ENCODE measurements around the gene EXD3. TPM values are rescaled to one million over a fixed set of nuclear protein-coding genes. Genes with fewer than 3 reads are reported as not detected.

EXD3 gene
- total RNA-seq, 2 experiments from 2014 or later = 8.1 to 9.0 TPM

DNA sequence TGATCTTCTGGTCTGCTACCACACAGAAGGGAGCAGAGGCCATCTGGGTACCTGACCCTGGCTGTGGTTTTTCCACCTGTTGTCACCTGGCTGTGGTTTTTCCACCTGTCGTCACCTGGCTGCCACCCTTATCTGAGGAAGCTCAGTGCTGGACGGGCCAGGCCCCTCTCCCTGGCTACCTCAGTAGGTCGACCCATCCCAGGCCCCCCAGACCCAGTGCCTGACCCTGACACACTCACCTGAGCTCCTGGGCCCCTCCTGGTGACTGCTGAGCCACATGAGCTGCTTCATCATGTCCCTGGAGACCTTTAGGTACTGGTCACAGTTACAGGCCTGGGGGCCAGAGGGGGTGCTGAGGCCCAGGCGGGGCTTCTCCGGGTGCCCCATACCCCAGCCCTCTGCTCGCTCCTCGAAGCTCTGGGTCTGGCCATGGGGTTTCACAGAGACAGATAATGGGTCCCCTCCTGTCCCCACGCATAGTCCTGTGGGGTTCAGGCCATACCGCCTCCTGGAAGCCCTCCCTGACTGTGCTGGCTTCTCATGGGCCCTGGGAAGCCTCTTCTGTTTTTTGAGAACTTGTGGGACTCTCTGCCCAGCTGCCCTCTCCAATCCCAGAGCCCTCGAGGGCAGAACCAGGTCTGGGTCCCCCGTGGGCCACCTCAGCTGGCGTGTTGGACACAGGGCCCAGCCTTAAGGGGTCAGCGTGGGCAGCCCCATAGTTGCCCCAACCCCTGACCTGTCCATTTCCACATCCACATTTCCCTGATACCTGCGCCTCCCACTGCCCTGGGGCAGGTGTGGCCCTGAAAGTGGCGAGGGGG is 113.4 kb downstream of the EXD3 start:
- H3K27me3 Mint-ChIP-seq = no peaks in the 10 kb centered on the region
- H3K4me3 Mint-ChIP-seq = no peak overlapping the region
- ChIA-PET CTCF (no interaction called here), POLR2A (no interaction called here)
- no peak overlapping the region for H3K27ac Mint-ChIP-seq
- H3K36me3 Mint-ChIP-seq (ENCODE audit: low read depth) = no peaks in the 10 kb centered on the region
- no peaks in the 10 kb centered on the region for H3K9me3 Mint-ChIP-seq
- ATAC-seq = no peak
- intact Hi-C loops (cut with micrococcal nuclease) = loop anchor here (10.0 kb wide), 1 partner anchor 215 kb away; no protein-coding TSS in a partner anchor
- DNase-seq = no peak
- TF ChIP-seq, protein P1, sequence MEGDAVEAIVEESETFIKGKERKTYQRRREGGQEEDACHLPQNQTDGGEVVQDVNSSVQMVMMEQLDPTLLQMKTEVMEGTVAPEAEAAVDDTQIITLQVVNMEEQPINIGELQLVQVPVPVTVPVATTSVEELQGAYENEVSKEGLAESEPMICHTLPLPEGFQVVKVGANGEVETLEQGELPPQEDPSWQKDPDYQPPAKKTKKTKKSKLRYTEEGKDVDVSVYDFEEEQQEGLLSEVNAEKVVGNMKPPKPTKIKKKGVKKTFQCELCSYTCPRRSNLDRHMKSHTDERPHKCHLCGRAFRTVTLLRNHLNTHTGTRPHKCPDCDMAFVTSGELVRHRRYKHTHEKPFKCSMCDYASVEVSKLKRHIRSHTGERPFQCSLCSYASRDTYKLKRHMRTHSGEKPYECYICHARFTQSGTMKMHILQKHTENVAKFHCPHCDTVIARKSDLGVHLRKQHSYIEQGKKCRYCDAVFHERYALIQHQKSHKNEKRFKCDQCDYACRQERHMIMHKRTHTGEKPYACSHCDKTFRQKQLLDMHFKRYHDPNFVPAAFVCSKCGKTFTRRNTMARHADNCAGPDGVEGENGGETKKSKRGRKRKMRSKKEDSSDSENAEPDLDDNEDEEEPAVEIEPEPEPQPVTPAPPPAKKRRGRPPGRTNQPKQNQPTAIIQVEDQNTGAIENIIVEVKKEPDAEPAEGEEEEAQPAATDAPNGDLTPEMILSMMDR (IDR thresholded peaks at IDR 0.05) = no peak
- H3K4me1 Mint-ChIP-seq (ENCODE audit: low read depth) = peaks cover 12% of the 10 kb centered on the region

DNA sequence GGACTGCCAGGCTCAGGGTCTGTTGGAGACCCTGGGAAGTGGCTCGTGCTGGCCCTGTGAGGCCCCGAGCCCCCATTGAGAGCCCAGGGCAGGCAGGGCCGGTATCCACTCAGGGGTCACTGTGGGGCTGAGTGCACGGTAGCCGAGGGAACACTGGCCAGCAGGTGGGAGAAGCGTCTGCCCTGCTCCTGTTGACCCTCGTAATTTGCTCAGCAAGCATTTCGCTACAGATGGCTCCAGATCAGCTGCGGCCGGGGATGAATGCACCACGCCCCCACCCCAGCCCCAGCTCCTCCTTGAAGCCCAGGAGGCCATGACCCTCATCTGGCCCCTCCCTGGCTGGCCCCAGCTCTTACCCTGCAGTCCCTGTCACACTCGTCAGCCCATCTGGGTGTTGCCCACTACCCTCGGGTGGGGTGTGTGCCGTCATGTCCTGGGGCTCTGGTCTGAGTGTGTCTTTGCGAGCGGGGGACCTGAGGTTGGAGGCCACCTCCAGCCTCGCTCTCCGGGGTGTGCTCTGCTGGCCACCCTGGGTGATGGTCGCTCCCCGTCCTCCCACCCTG is 114.8 kb downstream of the EXD3 start:
- CTCF ChIA-PET = interaction anchor here (0.7 kb wide), 1 partner anchor 9 kb away, joined by 3 read pairs; no protein-coding TSS in a partner anchor
- Mint-ChIP-seq H3K9me3 (no peaks in the 10 kb centered on the region), H3K36me3 (ENCODE audit: low read depth) (no peaks in the 10 kb centered on the region), H3K4me3 (no peak overlapping the region), H3K27ac (no peak overlapping the region), H3K4me1 (ENCODE audit: low read depth) (peaks cover 12% of the 10 kb centered on the region), H3K27me3 (no peaks in the 10 kb centered on the region)
- DNase-seq (no peak), ATAC-seq (no peak)
- POLR2A ChIA-PET = interaction anchor here (1.6 kb wide), 1 partner anchor 114 kb away, joined by 3 read pairs; the partner anchor contains the start of gene EXD3
- TF ChIP-seq, protein P1 (IDR thresholded peaks at IDR 0.05) = no peak
- intact Hi-C loops (cut with micrococcal nuclease) = loop anchor here (10.0 kb wide), 1 partner anchor 217 kb away; no protein-coding TSS in a partner anchor

DNA sequence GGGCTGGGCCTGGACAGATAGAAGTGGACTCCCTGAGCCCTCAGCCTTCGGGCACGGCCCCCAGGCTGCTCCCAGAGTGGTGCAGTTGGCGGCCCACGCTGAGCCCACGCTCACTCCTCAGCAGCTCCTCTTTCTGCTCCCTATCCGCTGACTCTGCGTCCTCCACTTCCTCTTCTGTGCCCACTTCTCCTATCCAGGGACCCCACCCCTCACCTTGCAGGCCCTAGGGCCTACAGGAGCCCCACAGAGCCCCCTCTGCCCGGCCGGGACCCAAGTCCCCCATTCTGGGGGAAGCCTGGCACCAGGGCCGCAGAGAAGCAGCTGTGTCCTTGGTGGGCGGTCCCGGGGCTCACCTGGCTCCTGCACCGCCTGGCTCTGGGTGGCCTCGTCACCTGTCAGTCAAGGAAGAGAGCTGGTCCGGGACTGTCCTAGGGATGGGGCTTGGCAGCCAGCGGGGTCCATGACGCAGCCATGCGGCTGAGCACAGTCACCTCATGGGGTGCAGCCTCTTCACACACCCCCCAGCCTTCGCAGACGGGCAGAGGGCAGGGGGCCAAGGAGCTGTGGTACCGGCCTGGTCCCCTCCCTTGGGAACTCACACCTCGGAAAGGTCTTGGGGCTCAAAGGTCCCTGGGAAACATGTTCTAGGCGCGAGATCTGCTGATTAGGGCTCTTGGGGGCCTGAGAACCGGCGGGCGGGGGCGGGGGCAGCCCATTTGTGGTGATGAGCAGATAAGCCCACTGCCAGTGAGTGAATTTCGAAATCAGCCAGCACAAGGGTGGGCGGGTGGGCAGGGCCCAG is 115.5 kb downstream of the EXD3 start:
- ChIA-PET CTCF (interaction anchor here (0.7 kb wide), 1 partner anchor 9 kb away, joined by 3 read pairs; no protein-coding TSS in a partner anchor), POLR2A (interaction anchor here (1.0 to 1.6 kb wide), 2 partner anchors 13 to 115 kb away, joined by 3 read pairs; partner anchors contain the start of gene EXD3)
- TF ChIP-seq, protein P1 (IDR thresholded peaks at IDR 0.05) = no peak
- intact Hi-C loops (cut with micrococcal nuclease) = loop anchor here (10.0 kb wide), 1 partner anchor 217 kb away; no protein-coding TSS in a partner anchor
- Mint-ChIP-seq H3K27ac (no peak overlapping the region), H3K4me3 (no peak overlapping the region), H3K9me3 (no peaks in the 10 kb centered on the region), H3K27me3 (no peaks in the 10 kb centered on the region), H3K36me3 (ENCODE audit: low read depth) (no peaks in the 10 kb centered on the region), H3K4me1 (ENCODE audit: low read depth) (peaks cover 12% of the 10 kb centered on the region)
- ATAC-seq (no peak), DNase-seq (no peak)

DNA sequence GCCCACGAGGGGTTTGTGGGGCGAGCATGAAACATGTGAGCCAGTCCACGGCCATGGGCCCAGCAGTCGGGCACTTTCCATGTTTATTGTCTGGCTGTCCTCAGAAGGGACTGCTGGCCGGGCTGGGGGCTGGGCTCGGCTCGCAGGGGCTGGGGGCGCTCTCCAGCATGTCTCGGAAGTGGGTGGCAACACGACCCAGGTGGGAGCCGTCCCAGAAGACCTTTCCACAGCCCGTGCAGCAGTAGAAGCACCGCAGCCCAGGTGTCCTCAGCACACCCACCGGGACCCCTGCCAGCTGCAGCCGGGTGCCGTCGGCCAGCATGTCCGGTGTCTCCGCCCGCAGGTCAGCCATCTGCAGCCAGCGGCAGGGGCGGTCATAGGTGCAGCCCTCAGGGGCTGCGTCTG is 116.1 kb downstream of the EXD3 start:
- Mint-ChIP-seq H3K4me1 (ENCODE audit: low read depth) (peaks cover 12% of the 10 kb centered on the region), H3K4me3 (no peak overlapping the region), H3K27ac (no peak overlapping the region), H3K27me3 (no peaks in the 10 kb centered on the region), H3K9me3 (no peaks in the 10 kb centered on the region), H3K36me3 (ENCODE audit: low read depth) (no peaks in the 10 kb centered on the region)
- POLR2A ChIA-PET = interaction anchor here (1.0 to 1.6 kb wide), 2 partner anchors 13 to 116 kb away, joined by 3 read pairs; partner anchors contain the start of gene EXD3
- DNase-seq (no peak), ATAC-seq (no peak)
- CTCF ChIA-PET = no interaction called here
- TF ChIP-seq, protein P1 (IDR thresholded peaks at IDR 0.05) = no peak
- intact Hi-C loops (cut with micrococcal nuclease) = loop anchor here (10.0 kb wide), 1 partner anchor 218 kb away; no protein-coding TSS in a partner anchor
